ENCODE measurements around the gene STX18. TPM values are rescaled to one million over a fixed set of nuclear protein-coding genes. Genes with fewer than 3 reads are reported as not detected.

The STX18 gene
- total and polyA plus RNA-seq, 2 of the 13 experiments (the other 11 are each of a cell fraction or from before 2014, with no cell fraction given), result 23.9 to 37.1 TPM

GRCh38 chr4:4472344-4472958 lies 69.4 kb downstream of the STX18 start (continued):
- TF ChIP-seq ZFP36L1 (CRISPR knock-in tag; IDR thresholded peaks at IDR 0.05), result 0 out of 2 replicates have a peak, but pooled peaks have one; percentile 54
- no peak for TF ChIP-seq PLRG1 (conservative IDR thresholded peaks at IDR 0.05)
- peak; percentile 15; the same call in 1 of the 2 replicates for TF ChIP-seq ZBTB20 (CRISPR knock-in tag; IDR thresholded peaks at IDR 0.05; ENCODE audit: borderline replicate concordance, low read depth)
- TF ChIP-seq MXD1 (CRISPR knock-in tag; IDR thresholded peaks at IDR 0.05), result no peak
- TF ChIP-seq GTF3A (CRISPR knock-in tag; conservative IDR thresholded peaks at IDR 0.05), result no peak
- TF ChIP-seq PBX3 (CRISPR knock-in tag; IDR thresholded peaks at IDR 0.05; ENCODE audit: borderline replicate concordance), result no peak
- no peak for TF ChIP-seq JUND (CRISPR knock-in tag; IDR thresholded peaks at IDR 0.05)
- TF ChIP-seq ZIK1 (CRISPR knock-in tag; IDR thresholded peaks at IDR 0.05; ENCODE audit: borderline replicate concordance, low read depth), result no peak
- no peak for TF ChIP-seq MXD4 (CRISPR knock-in tag; IDR thresholded peaks at IDR 0.05)
- no peak for TF ChIP-seq HIC2 (CRISPR knock-in tag; IDR thresholded peaks at IDR 0.05; ENCODE audit: low read depth)
- TF ChIP-seq TAF15 (IDR thresholded peaks at IDR 0.05; ENCODE audit: low read depth, low read length, poor library complexity, severe bottlenecking), result no peak
- TF ChIP-seq BRCA1 (CRISPR knock-in tag; IDR thresholded peaks at IDR 0.05), result 0 out of 2 replicates have a peak, but pooled peaks have one; percentile 18
- TF ChIP-seq ARID5B (CRISPR knock-in tag; IDR thresholded peaks at IDR 0.05), result peak; percentile 93
- TF ChIP-seq RBM22 (optimal IDR thresholded peaks at IDR 0.05; ENCODE audit: low read length), result no peak
- no peak for TF ChIP-seq TEAD2 (CRISPR knock-in tag; IDR thresholded peaks at IDR 0.05)
- TF ChIP-seq ZNF335 (CRISPR knock-in tag; IDR thresholded peaks at IDR 0.05), result 0 out of 2 replicates have a peak, but pooled peaks have one; percentile 45
- no peak for TF ChIP-seq ZNF550 (CRISPR knock-in tag; IDR thresholded peaks at IDR 0.05; ENCODE audit: borderline replicate concordance)
- TF ChIP-seq KLF9 (CRISPR knock-in tag; IDR thresholded peaks at IDR 0.05; ENCODE audit: low read depth), result no peak
- no peak for TF ChIP-seq NR0B2 (CRISPR knock-in tag; IDR thresholded peaks at IDR 0.05)
- no peak for TF ChIP-seq CREBL2 (CRISPR knock-in tag; IDR thresholded peaks at IDR 0.05; ENCODE audit: borderline replicate concordance)
- no peak for TF ChIP-seq ZNF775 (CRISPR knock-in tag; IDR thresholded peaks at IDR 0.05; ENCODE audit: borderline replicate concordance)

Data from HepG2 (cell line).